Gastrocnemius medialis (tissue), 4 donors: Measurements from ENCODE around the gene ECI2.

Experiments
- POLR2A ChIP-seq, 2 donors: fragments of 450-650 bp; IDR thresholded peaks; one replicate each; pipeline ENCODE4 v1.6.1; 2017; ENCODE audit warnings: antibody characterized with exemption in 2 of 2, mild to moderate bottlenecking in 2 of 2, moderate library complexity in 2 of 2
- TF ChIP-seq, protein P1 (sequence below), 5 experiments: fragments of 450-650 bp in 3 of 5; fragments of 200-600 bp in 2 of 5; sonication (generic) in 2 of 5; IDR thresholded peaks in 4 of 5; conservative IDR thresholded peaks in 1 of 5; 1 replicate in 4 of 5; 2 replicates in 1 of 5; pipeline ENCODE4 v1.5.1; 2016 to 2019; ENCODE audit warnings: antibody characterized with exemption in 5 of 5, mild to moderate bottlenecking in 3 of 5, moderate library complexity in 3 of 5

- TF ChIP-seq, protein P1, sequence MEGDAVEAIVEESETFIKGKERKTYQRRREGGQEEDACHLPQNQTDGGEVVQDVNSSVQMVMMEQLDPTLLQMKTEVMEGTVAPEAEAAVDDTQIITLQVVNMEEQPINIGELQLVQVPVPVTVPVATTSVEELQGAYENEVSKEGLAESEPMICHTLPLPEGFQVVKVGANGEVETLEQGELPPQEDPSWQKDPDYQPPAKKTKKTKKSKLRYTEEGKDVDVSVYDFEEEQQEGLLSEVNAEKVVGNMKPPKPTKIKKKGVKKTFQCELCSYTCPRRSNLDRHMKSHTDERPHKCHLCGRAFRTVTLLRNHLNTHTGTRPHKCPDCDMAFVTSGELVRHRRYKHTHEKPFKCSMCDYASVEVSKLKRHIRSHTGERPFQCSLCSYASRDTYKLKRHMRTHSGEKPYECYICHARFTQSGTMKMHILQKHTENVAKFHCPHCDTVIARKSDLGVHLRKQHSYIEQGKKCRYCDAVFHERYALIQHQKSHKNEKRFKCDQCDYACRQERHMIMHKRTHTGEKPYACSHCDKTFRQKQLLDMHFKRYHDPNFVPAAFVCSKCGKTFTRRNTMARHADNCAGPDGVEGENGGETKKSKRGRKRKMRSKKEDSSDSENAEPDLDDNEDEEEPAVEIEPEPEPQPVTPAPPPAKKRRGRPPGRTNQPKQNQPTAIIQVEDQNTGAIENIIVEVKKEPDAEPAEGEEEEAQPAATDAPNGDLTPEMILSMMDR (IDR thresholded peaks at IDR 0.05 in 4 of 5, conservative IDR thresholded peaks at IDR 0.05 in 1 of 5), result no peak
- no peak for TF ChIP-seq POLR2A (IDR thresholded peaks at IDR 0.05)
Measured at GRCh38 chr6:4157506-4157905, 22.1 kb upstream of the ECI2 start.
